DOHH2 (cell line): Measurements from ENCODE around the gene PLB1.

ENCODE experiments used
- H3F3A ChIP-seq: fragments of 200-600 bp; sonication (generic), shearing (Covaris generic); 2 replicates; pipeline ENCODE4 v1.6.0; 2016; ENCODE audit warnings: antibody characterized with exemption, mild to moderate bottlenecking; ENCODE audit not compliant: control insufficient read depth, insufficient read depth
- H3K27ac ChIP-seq: fragments of 200-600 bp; sonication (generic); 2 replicates; pipeline ENCODE4 v1.5.1; 2014; ENCODE audit warnings: low read depth, mild to moderate bottlenecking, low read length, moderate library complexity
- H3K27me3 ChIP-seq: fragments of 200-600 bp; sonication (generic); 2 replicates; pipeline ENCODE4 v1.6.1; 2014; ENCODE audit warnings: mild to moderate bottlenecking, low read length, mixed read lengths; ENCODE audit not compliant: control insufficient read depth
- H3K36me3 ChIP-seq: fragments of 200-600 bp; sonication (generic); 2 replicates; pipeline ENCODE4 v1.6.1; 2014; ENCODE audit warnings: mild to moderate bottlenecking, low read length, moderate library complexity, mixed read lengths; ENCODE audit not compliant: control insufficient read depth
- H3K4me1 ChIP-seq: fragments of 200-600 bp; sonication (generic); 2 replicates; pipeline ENCODE4 v1.6.1; 2014; ENCODE audit warnings: mild to moderate bottlenecking, low read length, mixed read lengths; ENCODE audit not compliant: control insufficient read depth
- H3K4me2 ChIP-seq: fragments of 200-600 bp; sonication (generic); 2 replicates; pipeline ENCODE4 v1.6.0; 2014; ENCODE audit warnings: mild to moderate bottlenecking, low read length, moderate library complexity
- H3K4me3 ChIP-seq: fragments of 200-600 bp; sonication (generic); 2 replicates; pipeline ENCODE4 v1.5.1; 2014; ENCODE audit warnings: mild to moderate bottlenecking, low read length, mixed read lengths
- H3K79me2 ChIP-seq: fragments of 200-600 bp; sonication (generic); 2 replicates; pipeline ENCODE4 v1.6.1; 2014; ENCODE audit warnings: mild to moderate bottlenecking, low read length, mixed read lengths; ENCODE audit not compliant: control insufficient read depth
- H3K9me2 ChIP-seq: fragments of 200-600 bp; sonication (generic); replicated peaks from 2 replicates; pipeline ENCODE4 v1.6.1; 2014; ENCODE audit warnings: mild to moderate bottlenecking, low read length, mixed read lengths; ENCODE audit not compliant: control insufficient read depth
- H3K9me3 ChIP-seq: fragments of 200-600 bp; sonication (generic); 2 replicates; pipeline ENCODE4 v1.6.1; 2014; ENCODE audit warnings: antibody characterized with exemption, low read length, mixed read lengths; ENCODE audit not compliant: control insufficient read depth, insufficient read depth
- H4K20me1 ChIP-seq: fragments of 200-600 bp; sonication (generic); 2 replicates; pipeline ENCODE4 v1.6.0; 2014; ENCODE audit warnings: low read depth, mild to moderate bottlenecking, antibody characterized with exemption, low read length, moderate library complexity; ENCODE audit not compliant: control insufficient read depth, insufficient read depth
- EZH2phosphoT487 ChIP-seq: fragments of 200-600 bp; sonication (generic); IDR thresholded peaks from 2 replicates; pipeline ENCODE4 v1.6.1; 2017; ENCODE audit warnings: borderline replicate concordance, mild to moderate bottlenecking, antibody characterized with exemption, low read length, moderate library complexity, mixed read lengths
- TF ChIP-seq, protein P1 (sequence below): fragments of 200-600 bp; sonication (generic); IDR thresholded peaks from one replicate; pipeline ENCODE4 v1.5.1; 2014; ENCODE audit warnings: antibody characterized with exemption, mild to moderate bottlenecking, low read depth, low read length; ENCODE audit not compliant: poor library complexity, severe bottlenecking

Gene PLB1

DNA sequence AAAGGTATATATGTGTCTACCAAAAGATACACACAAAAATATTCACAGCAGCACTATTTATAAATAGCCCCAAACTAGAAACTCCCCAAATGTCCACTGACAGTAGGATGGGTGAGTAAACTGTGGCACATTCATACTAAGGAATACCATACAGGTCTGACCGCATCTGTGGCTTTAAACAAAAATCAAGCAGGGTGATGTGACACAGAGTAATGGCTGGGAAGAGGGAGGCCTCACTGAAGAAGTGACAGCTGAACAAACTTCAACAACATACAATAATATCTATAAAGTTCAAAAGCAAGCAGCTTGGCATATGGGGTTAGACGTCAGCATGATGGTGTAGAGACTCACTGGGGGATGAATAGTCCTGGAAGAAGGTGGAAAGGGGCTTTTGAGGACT is 140.6 kb downstream of the PLB1 start:
- Histone ChIP-seq H3K9me2 (no peaks in the 10 kb centered on the region), H3K27me3 (no peaks in the 10 kb centered on the region; the same call in 1 of the 2 replicates), H3K4me2 (no peak overlapping the region), H3K79me2 (no peaks in the 10 kb centered on the region), H3K27ac (no peak overlapping the region), H3K4me1 (no peaks in the 10 kb centered on the region), H3F3A (no peaks in the 10 kb centered on the region), H3K9me3 (no peaks in the 10 kb centered on the region), H4K20me1 (no peaks in the 10 kb centered on the region), H3K36me3 (no peaks in the 10 kb centered on the region), H3K4me3 (no peak overlapping the region)
- TF ChIP-seq, protein P1, sequence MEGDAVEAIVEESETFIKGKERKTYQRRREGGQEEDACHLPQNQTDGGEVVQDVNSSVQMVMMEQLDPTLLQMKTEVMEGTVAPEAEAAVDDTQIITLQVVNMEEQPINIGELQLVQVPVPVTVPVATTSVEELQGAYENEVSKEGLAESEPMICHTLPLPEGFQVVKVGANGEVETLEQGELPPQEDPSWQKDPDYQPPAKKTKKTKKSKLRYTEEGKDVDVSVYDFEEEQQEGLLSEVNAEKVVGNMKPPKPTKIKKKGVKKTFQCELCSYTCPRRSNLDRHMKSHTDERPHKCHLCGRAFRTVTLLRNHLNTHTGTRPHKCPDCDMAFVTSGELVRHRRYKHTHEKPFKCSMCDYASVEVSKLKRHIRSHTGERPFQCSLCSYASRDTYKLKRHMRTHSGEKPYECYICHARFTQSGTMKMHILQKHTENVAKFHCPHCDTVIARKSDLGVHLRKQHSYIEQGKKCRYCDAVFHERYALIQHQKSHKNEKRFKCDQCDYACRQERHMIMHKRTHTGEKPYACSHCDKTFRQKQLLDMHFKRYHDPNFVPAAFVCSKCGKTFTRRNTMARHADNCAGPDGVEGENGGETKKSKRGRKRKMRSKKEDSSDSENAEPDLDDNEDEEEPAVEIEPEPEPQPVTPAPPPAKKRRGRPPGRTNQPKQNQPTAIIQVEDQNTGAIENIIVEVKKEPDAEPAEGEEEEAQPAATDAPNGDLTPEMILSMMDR = no peak
- no peak for TF ChIP-seq EZH2phosphoT487

DNA sequence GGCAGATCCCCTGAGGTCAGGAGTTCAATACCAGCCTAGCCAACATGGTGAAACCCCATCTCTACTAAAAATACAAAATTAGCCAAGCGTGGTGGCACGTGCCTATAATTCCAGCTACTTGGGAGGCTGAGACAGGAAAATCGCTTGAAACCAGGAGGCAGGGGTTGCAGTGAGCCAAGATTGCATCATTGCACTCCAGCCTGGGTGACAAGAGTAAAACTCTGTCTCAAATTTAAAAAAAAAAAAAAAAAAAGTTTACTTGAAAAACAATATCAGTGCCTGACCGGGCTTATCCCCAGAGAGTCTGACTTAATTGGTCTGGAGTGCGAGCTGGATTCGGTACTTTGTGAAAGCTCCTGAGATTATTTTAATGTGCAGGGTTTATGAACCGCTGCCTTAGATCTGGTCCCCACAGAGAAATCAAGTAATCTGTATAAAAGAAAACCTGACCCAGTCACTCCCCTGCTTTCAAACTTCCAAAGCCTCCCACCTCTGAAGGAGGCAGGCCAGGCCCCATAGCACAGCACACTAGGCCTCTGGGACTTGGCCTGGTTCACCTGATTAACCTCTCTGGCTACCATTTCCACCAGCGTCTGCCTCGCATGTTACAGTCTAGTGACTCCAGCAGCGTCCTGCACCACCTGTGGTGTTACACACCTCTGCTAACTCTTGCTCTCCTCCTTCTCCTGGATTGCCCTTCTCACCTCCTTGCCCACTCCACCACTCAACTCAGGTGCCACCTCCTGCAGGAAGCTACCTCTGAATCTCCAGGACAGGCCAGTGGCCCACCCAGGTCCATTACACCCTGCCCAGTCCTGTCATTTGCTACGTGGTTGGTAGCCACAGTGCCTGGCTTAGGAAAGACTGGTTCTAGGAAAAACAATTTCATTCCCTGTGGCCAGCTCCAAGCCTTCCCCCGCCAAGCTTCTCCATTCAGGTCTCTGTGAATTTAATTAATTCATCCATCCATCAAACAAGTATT is 141.5 kb downstream of the PLB1 start:
- Histone ChIP-seq H3K4me1 (no peaks in the 10 kb centered on the region), H4K20me1 (no peaks in the 10 kb centered on the region), H3K27ac (no peak overlapping the region), H3K36me3 (no peaks in the 10 kb centered on the region), H3K4me2 (no peak overlapping the region), H3K27me3 (no peaks in the 10 kb centered on the region; the same call in 1 of the 2 replicates), H3K79me2 (no peaks in the 10 kb centered on the region), H3K4me3 (no peak overlapping the region), H3F3A (no peaks in the 10 kb centered on the region), H3K9me3 (no peaks in the 10 kb centered on the region), H3K9me2 (no peaks in the 10 kb centered on the region)
- TF ChIP-seq EZH2phosphoT487 = no peak
- TF ChIP-seq, protein P1 = no peak

DNA sequence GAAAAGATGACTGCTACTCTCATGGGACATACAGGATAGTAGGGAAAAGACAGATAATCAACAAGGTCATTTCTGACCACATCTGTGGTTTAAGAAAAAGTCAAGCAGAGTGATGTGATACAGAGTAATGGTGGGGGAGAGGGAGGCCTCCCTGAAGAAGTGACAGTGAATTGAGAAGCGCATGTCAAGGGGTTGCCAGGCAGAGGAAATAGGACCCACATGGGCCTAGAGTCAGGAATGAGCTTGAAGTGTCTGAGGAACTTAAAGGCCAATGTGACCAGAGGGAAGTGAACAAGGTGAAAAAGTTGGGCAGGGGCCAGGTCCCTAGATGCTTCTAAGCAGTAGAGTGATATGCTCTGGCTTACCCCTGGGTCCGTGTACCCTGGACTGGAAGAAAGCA is 142.2 kb downstream of the PLB1 start:
- H3K36me3 ChIP-seq = no peaks in the 10 kb centered on the region
- H3K4me3 ChIP-seq = no peak overlapping the region
- no peaks in the 10 kb centered on the region for H3K27me3 ChIP-seq
- H3K4me2 ChIP-seq = no peak overlapping the region
- H3K79me2 ChIP-seq = no peaks in the 10 kb centered on the region
- no peaks in the 10 kb centered on the region for H3F3A ChIP-seq
- H3K4me1 ChIP-seq = no peaks in the 10 kb centered on the region
- no peaks in the 10 kb centered on the region for H3K9me2 ChIP-seq
- H3K9me3 ChIP-seq = no peaks in the 10 kb centered on the region
- no peaks in the 10 kb centered on the region for H4K20me1 ChIP-seq
- H3K27ac ChIP-seq = no peak overlapping the region
- TF ChIP-seq EZH2phosphoT487 = no peak
- TF ChIP-seq, protein P1 = no peak
